Chondrocyte (in vitro differentiated cells): ENCODE measurements around the gene TBC1D17. TPM values are rescaled to one million over a fixed set of nuclear protein-coding genes. Genes with fewer than 3 reads are reported as not detected.
A peak's percentile ranks its signal among the peaks of the same experiment; 100 is the strongest.

Experiments used
- DNase-seq: peaks from one replicate; pipeline ENCODE4 v3.0.0; 2021; ENCODE audit warnings: mixed read lengths, low spot score
- H3K27ac Mint-ChIP-seq: one replicate; pipeline ENCODE4 v1.8.0; 2021; ENCODE audit warnings: mild to moderate bottlenecking, moderate library complexity, mixed read lengths; ENCODE audit not compliant: unreplicated experiment
- H3K27me3 Mint-ChIP-seq: 2 replicates; pipeline ENCODE4 v1.8.0; 2021; ENCODE audit warnings: low read depth, mixed read lengths
- H3K36me3 Mint-ChIP-seq: 2 replicates; pipeline ENCODE4 v1.8.0; 2021; ENCODE audit warnings: low read depth, mixed read lengths
- H3K4me1 Mint-ChIP-seq: 2 replicates; pipeline ENCODE4 v1.8.0; 2021; ENCODE audit warnings: low read depth, mild to moderate bottlenecking, mixed read lengths
- H3K4me3 Mint-ChIP-seq: one replicate; pipeline ENCODE4 v1.8.0; 2021; ENCODE audit warnings: mild to moderate bottlenecking, moderate library complexity, mixed read lengths; ENCODE audit not compliant: unreplicated experiment
- H3K9me3 Mint-ChIP-seq: 2 replicates; pipeline ENCODE4 v1.8.0; 2021; ENCODE audit warnings: low read depth, mixed read lengths
- total RNA-seq: library from RNA; stranded (reverse); gene quantifications from 3 replicates; pipeline ENCODE4 v1.2.1, GENCODE V29; 2021
- TF ChIP-seq, protein P1 (sequence below): fragments of 200-600 bp; sonication (generic); IDR thresholded peaks from 2 replicates; pipeline ENCODE4 v1.5.0; 2021; ENCODE audit warnings: antibody characterized with exemption, mild to moderate bottlenecking, moderate library complexity

The TBC1D17 gene
- total RNA-seq, 1 donor from 2014 or later, result 44.8 TPM

DNA sequence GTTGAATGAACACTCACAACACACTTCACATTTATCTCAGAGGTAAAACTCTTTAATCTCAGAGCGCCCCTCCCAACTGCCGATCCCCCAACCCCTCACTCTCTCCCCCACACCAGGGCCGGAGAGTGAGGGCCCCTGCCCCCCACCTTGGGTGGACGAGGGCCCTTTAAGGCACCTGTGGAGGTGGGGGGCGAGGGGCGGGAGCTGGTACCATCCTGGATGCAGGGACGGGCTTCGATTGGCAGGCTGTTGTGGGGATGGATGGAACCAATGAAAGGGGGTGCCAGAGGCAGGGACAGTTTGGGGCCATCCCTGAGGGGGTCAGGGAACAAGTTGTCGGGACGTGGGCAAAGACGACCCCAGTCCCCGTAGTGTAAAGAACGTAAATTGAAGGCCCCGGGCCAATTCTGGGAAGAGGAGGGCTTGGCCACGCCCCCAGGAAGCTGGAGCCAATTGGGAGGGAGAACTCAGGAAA, 8.5 kb upstream of the TBC1D17 start:
- DNase-seq, result no peak
- TF ChIP-seq, protein P1, sequence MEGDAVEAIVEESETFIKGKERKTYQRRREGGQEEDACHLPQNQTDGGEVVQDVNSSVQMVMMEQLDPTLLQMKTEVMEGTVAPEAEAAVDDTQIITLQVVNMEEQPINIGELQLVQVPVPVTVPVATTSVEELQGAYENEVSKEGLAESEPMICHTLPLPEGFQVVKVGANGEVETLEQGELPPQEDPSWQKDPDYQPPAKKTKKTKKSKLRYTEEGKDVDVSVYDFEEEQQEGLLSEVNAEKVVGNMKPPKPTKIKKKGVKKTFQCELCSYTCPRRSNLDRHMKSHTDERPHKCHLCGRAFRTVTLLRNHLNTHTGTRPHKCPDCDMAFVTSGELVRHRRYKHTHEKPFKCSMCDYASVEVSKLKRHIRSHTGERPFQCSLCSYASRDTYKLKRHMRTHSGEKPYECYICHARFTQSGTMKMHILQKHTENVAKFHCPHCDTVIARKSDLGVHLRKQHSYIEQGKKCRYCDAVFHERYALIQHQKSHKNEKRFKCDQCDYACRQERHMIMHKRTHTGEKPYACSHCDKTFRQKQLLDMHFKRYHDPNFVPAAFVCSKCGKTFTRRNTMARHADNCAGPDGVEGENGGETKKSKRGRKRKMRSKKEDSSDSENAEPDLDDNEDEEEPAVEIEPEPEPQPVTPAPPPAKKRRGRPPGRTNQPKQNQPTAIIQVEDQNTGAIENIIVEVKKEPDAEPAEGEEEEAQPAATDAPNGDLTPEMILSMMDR, result no peak
- H3K27ac Mint-ChIP-seq, result no peak overlapping the region

DNA sequence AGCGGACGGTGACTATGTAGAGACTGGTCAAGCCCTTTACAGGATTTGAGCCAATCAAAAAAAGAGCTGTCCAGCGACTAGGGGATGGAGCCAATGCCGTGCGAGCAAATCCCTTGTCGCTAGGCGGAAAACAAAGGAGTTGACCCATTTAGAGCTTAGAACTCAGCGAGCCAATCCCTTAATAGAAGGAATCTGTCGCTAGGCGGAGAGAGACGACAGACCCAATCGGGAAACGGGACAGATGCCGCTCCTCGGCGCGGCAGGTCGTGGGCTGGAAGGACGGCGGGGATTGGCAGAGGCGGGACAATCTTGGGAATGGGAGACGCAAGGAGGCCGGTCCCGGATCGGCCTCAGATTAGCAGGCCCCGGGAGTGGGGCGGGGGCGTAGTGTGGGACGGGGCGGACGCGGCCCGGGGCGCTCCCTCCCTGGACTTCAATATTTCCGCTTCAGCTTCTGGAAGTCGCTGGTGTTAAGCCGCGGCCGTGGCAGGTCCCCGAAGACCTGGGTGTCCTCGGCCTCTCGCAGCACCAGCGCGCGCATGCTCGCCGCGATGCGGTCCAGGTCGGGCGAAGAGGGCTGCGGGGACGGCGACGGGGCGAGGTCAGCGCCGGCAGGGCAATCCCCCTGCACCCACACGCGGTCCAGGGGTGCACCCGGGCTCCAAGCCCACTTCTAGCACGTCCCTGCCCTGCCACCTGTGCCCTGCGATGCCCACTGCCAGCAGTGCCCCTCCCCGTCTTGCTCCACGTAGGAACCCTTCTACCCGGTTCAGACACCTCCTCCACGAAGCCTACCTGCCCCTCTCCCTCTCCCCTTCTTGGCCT, 7.8 kb upstream of the TBC1D17 start:
- no peak overlapping the region for H3K4me3 Mint-ChIP-seq
- peak; percentile 97 for DNase-seq
- H3K4me1 Mint-ChIP-seq, result peaks cover 46% of the 10 kb centered on the region
- no peaks in the 10 kb centered on the region for H3K9me3 Mint-ChIP-seq
- H3K27ac Mint-ChIP-seq, result peak overlapping the region; percentile 95
- H3K36me3 Mint-ChIP-seq, result peaks cover 5% of the 10 kb centered on the region
- TF ChIP-seq, protein P1, result peak; percentile 31
- H3K27me3 Mint-ChIP-seq, result no peaks in the 10 kb centered on the region

More for the DNA sequence above, 8.5 kb upstream of the TBC1D17 start:
- Mint-ChIP-seq H3K36me3 (peaks cover 8% of the 10 kb centered on the region), H3K4me1 (peaks cover 41% of the 10 kb centered on the region), H3K9me3 (no peaks in the 10 kb centered on the region), H3K4me3 (no peak overlapping the region), H3K27me3 (no peaks in the 10 kb centered on the region)

DNA sequence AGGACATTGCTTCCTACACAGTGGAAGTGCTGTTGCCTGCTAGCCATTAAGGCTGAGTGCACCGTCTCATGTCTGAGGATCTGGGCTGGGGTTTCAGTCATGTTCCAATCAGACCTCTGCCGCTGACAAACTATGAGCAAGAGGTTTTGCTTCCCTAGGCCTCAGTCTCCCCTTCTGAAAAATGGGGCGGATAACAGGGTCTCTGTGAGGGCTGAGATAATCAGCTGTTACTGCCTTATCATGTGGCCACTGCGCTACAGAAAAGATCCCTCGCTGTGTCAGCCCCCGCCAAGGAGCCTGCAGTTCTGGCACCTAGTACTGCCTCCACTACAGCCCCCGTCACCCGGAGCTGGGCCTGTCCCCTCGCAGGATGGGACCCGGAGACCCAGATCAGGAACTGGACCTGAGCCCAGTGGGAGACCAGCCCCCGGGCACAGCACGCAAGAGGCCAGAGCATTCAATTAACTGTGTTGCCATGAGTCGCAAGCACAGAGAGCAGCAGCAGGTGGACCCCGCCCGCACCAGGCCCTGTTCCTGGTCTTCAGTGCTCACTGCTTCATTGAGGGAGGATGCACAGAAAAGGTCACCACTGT, 7.1 kb upstream of the TBC1D17 start:
- Mint-ChIP-seq H3K4me3 (no peak overlapping the region), H3K27ac (peak overlapping the region; percentile 95), H3K27me3 (no peaks in the 10 kb centered on the region), H3K36me3 (peaks cover 3% of the 10 kb centered on the region), H3K9me3 (no peaks in the 10 kb centered on the region), H3K4me1 (peaks cover 46% of the 10 kb centered on the region)
- TF ChIP-seq, protein P1, result no peak
- DNase-seq, result peak; percentile 91

DNA sequence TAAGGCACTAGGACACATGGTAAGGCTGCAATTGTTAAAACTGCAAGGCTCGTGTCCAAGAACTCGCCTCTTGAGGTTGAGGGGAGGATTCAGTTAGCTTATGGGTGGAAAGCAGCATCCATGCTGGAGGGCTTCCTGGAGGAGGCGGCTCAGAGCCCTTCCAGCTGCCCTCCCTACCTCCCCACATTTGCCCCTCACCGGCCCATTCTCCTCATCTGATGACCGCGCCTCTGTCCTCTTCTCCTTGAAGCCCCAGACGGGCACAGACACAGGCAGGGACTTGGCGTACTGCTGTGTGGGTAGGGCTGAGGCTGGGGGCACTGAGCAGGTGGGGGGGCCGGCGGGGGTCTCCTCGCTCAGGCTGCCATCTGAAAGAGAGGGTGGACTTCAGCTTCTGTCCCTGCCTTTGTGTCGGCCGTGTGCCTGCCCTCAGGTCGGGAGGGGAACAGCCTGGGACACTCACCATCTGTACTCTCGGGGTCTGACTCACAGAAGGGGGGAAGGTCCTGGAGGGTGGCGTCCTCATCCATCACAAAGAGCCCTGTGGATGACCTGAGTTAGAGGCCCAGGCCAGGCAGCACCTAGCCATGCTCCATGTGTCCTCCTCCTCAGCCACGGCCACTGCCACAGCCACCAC, 6.0 kb upstream of the TBC1D17 start:
- H3K27ac Mint-ChIP-seq, result peak overlapping the region; percentile 39
- H3K36me3 Mint-ChIP-seq, result peaks cover 3% of the 10 kb centered on the region
- H3K4me3 Mint-ChIP-seq, result no peak overlapping the region
- no peaks in the 10 kb centered on the region for H3K9me3 Mint-ChIP-seq
- no peak for DNase-seq
- H3K4me1 Mint-ChIP-seq, result peaks cover 40% of the 10 kb centered on the region
- TF ChIP-seq, protein P1, result no peak
- H3K27me3 Mint-ChIP-seq, result no peaks in the 10 kb centered on the region
